H1 (cell line): ENCODE results near the gene PPP1R2B. TPM values are rescaled to one million over a fixed set of nuclear protein-coding genes. Genes with fewer than 3 reads are reported as not detected.

Experiments
- CHD7 ChIP-seq: fragments of 300-600 bp; sonication (generic); IDR thresholded peaks from 2 replicates; pipeline ENCODE4 v1.7.1; 2012; ENCODE audit warnings: low read length, moderate library complexity, mild to moderate bottlenecking, inconsistent platforms; ENCODE audit not compliant: insufficient replicate concordance
- CTCF ChIP-seq, 3 experiments: IDR thresholded peaks; 1 replicate in 2 of 3; 2 replicates in 1 of 3; pipeline versions ENCODE4 v1.5.1 to v1.6.1; 2011; ENCODE audit warnings: low read length in 3 of 3, mild to moderate bottlenecking in 3 of 3, inconsistent platforms in 2 of 3, low read depth in 1 of 3, moderate library complexity in 1 of 3; ENCODE audit not compliant: insufficient read depth in 1 of 3; ENCODE audit errors: control extremely low read depth in 1 of 3
- FOSL1 ChIP-seq: IDR thresholded peaks from 2 replicates; pipeline ENCODE4 v1.6.1; 2011; ENCODE audit warnings: mild to moderate bottlenecking, low read depth, low read length, moderate library complexity; ENCODE audit not compliant: insufficient read depth
- PHF8 ChIP-seq: fragments of 200-600 bp; sonication (generic); conservative IDR thresholded peaks from 2 replicates; pipeline ENCODE4 v1.7.1; 2012; ENCODE audit warnings: low read depth, mild to moderate bottlenecking, inconsistent platforms, low read length, moderate library complexity
- SIN3A ChIP-seq, 2 experiments: IDR thresholded peaks in 1 of 2; conservative IDR thresholded peaks in 1 of 2; 2 replicates each; pipeline ENCODE4 v1.6.1; 2011 to 2012; ENCODE audit warnings: low read length in 2 of 2, improper control_type of control experiment in 1 of 2, low read depth in 1 of 2, mild to moderate bottlenecking in 1 of 2
- SIRT6 ChIP-seq: IDR thresholded peaks from one replicate; pipeline ENCODE4 v1.7.1; 2012; ENCODE audit warnings: low read length, inconsistent platforms
- SIX5 ChIP-seq: IDR thresholded peaks from 2 replicates; pipeline ENCODE4 v1.6.1; 2011; ENCODE audit warnings: mild to moderate bottlenecking, low read depth, low read length
- SRF ChIP-seq: IDR thresholded peaks from 2 replicates; pipeline ENCODE4 v1.6.1; 2011; ENCODE audit warnings: mild to moderate bottlenecking, low read depth, low read length, moderate library complexity
- TCF12 ChIP-seq: IDR thresholded peaks from 2 replicates; pipeline ENCODE4 v1.6.1; 2011; ENCODE audit warnings: low read depth, mild to moderate bottlenecking, low read length
- polyA plus RNA-seq, 7 experiments: library from polyadenylated mRNA; depleted of rRNA in 3 of 7; stranded (reverse) in 5 of 7; unstranded in 2 of 7; fragments of >200 nt in 5 of 7; fragments of 200-250 nt in 2 of 7; gene quantifications; 1 replicate in 5 of 7; 2 replicates in 1 of 7; 4 replicates in 1 of 7; pipeline versions ENCODE4 v1.2.1 to v1.2.3, GENCODE V29; 2011 to 2013; ENCODE audit warnings: missing spikeins in 2 of 7, mixed read lengths in 2 of 7
- total RNA-seq: library from RNA; stranded (reverse); fragmentation: NEBNext Ultra II Directional; extraction: Animal tissue kit (Norgen Biotek cat#: 25700); gene quantifications from 2 replicates; pipeline ENCODE4 v1.2.1, GENCODE V29; 2021

Gene PPP1R2B
- total and polyA plus RNA-seq, 2 of the 8 experiments (the other 6 are each of a cell fraction or from before 2014, with no cell fraction given): not detected

GRCh38 chr5:156824800-156825199 is 25.3 kb upstream of the PPP1R2B start (continued):
- TF ChIP-seq CHD7: no peak
- no peak for TF ChIP-seq SRF
- TF ChIP-seq TCF12: no peak
- TF ChIP-seq SIRT6: no peak
- no peak for TF ChIP-seq SIX5
- TF ChIP-seq SIN3A (conservative IDR thresholded peaks at IDR 0.05 in 1 of 2, IDR thresholded peaks at IDR 0.05 in 1 of 2; ENCODE audit: low read depth in 1 of 2, low read length in 2 of 2): no peak
- TF ChIP-seq CTCF (IDR thresholded peaks at IDR 0.05; ENCODE audit: control extremely low read depth in 1 of 3, insufficient read depth in 1 of 3, low read depth in 1 of 3, low read length in 3 of 3): peak in 2 of 3 experiments; percentile 66 to 75; a peak in 3 of 4 replicates
- no peak for TF ChIP-seq PHF8
- no peak for TF ChIP-seq FOSL1
